ENCODE results near the gene FMC1.

Gene FMC1

GRCh38 chr7:139362302-139362701 lies 21.2 kb downstream of the FMC1 start:
- TF ChIP-seq CTCF (IDR thresholded peaks at IDR 0.05): no peak
- no peaks in the 10 kb centered on the region for H3K9me3 ChIP-seq
- H3K27ac ChIP-seq: no peak overlapping the region
- H3K4me3 ChIP-seq (ENCODE audit: low read depth in 1 of 2, low read length in 1 of 2): no peak overlapping the region
- H3K4me1 ChIP-seq (ENCODE audit: control insufficient read depth in 1 of 2, insufficient read depth in 1 of 2, low read depth in 1 of 2, low read length in 1 of 2): peaks cover 23 to 31% of the 10 kb centered on the region in 2 experiments
- H3K27me3 ChIP-seq: no peaks in the 10 kb centered on the region
- H3K36me3 ChIP-seq: peaks cover 7% of the 10 kb centered on the region

GRCh38 chr7:139362981-139363380 lies 21.8 kb downstream of the FMC1 start:
- H3K4me3 ChIP-seq (ENCODE audit: low read depth in 1 of 2, low read length in 1 of 2): no peak overlapping the region
- TF ChIP-seq CTCF (IDR thresholded peaks at IDR 0.05): no peak
- H3K4me1 ChIP-seq (ENCODE audit: control insufficient read depth in 1 of 2, insufficient read depth in 1 of 2, low read depth in 1 of 2, low read length in 1 of 2): peaks cover 20 to 29% of the 10 kb centered on the region in 2 experiments
- no peak overlapping the region for H3K27ac ChIP-seq
- no peaks in the 10 kb centered on the region for H3K9me3 ChIP-seq
- peaks cover 7% of the 10 kb centered on the region for H3K36me3 ChIP-seq
- no peaks in the 10 kb centered on the region for H3K27me3 ChIP-seq

- no peak for TF ChIP-seq CTCF (IDR thresholded peaks at IDR 0.05)
- Histone ChIP-seq H3K27ac (no peak overlapping the region), H3K36me3 (peaks cover 7% of the 10 kb centered on the region), H3K4me1 (ENCODE audit: control insufficient read depth in 1 of 2, insufficient read depth in 1 of 2, low read depth in 1 of 2, low read length in 1 of 2) (peaks cover 14 to 18% of the 10 kb centered on the region in 2 experiments), H3K9me3 (no peaks in the 10 kb centered on the region), H3K4me3 (ENCODE audit: low read depth in 1 of 2, low read length in 1 of 2) (no peak overlapping the region), H3K27me3 (no peaks in the 10 kb centered on the region)
These were observed 24.2 kb downstream of the FMC1 start for GRCh38 chr7:139365336-139365735.

GRCh38 chr7:139366400-139366799 lies 25.3 kb downstream of the FMC1 start:
- Histone ChIP-seq H3K4me1 (ENCODE audit: control insufficient read depth in 1 of 2, insufficient read depth in 1 of 2, low read depth in 1 of 2, low read length in 1 of 2) (peaks cover 6 to 9% of the 10 kb centered on the region in 2 experiments), H3K36me3 (peaks cover 7% of the 10 kb centered on the region), H3K4me3 (ENCODE audit: low read depth in 1 of 2, low read length in 1 of 2) (no peak overlapping the region), H3K27ac (no peak overlapping the region), H3K9me3 (no peaks in the 10 kb centered on the region), H3K27me3 (no peaks in the 10 kb centered on the region)
- TF ChIP-seq CTCF (IDR thresholded peaks at IDR 0.05): no peak

- H3K36me3 ChIP-seq: peaks cover 7% of the 10 kb centered on the region
- H3K27me3 ChIP-seq: no peaks in the 10 kb centered on the region
- H3K4me1 ChIP-seq (ENCODE audit: control insufficient read depth in 1 of 2, insufficient read depth in 1 of 2, low read depth in 1 of 2, low read length in 1 of 2): no peaks in the 10 kb centered on the region
- TF ChIP-seq CTCF (IDR thresholded peaks at IDR 0.05): no peak
- H3K4me3 ChIP-seq (ENCODE audit: low read depth in 1 of 2, low read length in 1 of 2): no peak overlapping the region
- H3K9me3 ChIP-seq: no peaks in the 10 kb centered on the region
- H3K27ac ChIP-seq: no peak overlapping the region
These were observed 26.5 kb downstream of the FMC1 start for GRCh38 chr7:139367438-139368155.

Measured in neutrophil (primary cell).